ENCODE data around the gene ADRA2B. TPM values are rescaled to one million over a fixed set of nuclear protein-coding genes. Genes with fewer than 3 reads are reported as not detected.

Gene ADRA2B
- total RNA-seq, 4 donors from 2014 or later = 2.1 to 6.0 (median 4.0) TPM

GRCh38 chr2:96139181-96139758, 22.9 kb upstream of the ADRA2B start:
- H3K4me3 ChIP-seq = no peak overlapping the region
- H3K9me3 ChIP-seq = no peaks in the 10 kb centered on the region
- no peaks in the 10 kb centered on the region for H3K36me3 ChIP-seq
- peaks cover 2 to 5% (median 3%) of the 10 kb centered on the region in 4 donors for H3K4me1 ChIP-seq
- H3K27me3 ChIP-seq = peaks cover 0 to 40% (median 0%) of the 10 kb centered on the region in 4 donors
- no peak overlapping the region for H3K27ac ChIP-seq (replicated peaks in 1 of 4)
- no peak for DNase-seq (ENCODE audit: extremely low spot score)
- intact Hi-C loops (cut with DNase I) = loop anchor here (2.0 to 10.0 kb wide), 2 partner anchors 36 to 366 kb away; partner anchors contain the start of gene NEURL3
- 85% methylated on average over 5 of the region's 7 CpGs for WGBS
- no peak for TF ChIP-seq POLR2AphosphoS5 (IDR thresholded peaks at IDR 0.05)
- no peak for TF ChIP-seq POLR2A (IDR thresholded peaks at IDR 0.05; ENCODE audit: low read depth)
- no peak for TF ChIP-seq CTCF (IDR thresholded peaks at IDR 0.05)
- no peak for TF ChIP-seq EP300 (IDR thresholded peaks at IDR 0.05)

DNA sequence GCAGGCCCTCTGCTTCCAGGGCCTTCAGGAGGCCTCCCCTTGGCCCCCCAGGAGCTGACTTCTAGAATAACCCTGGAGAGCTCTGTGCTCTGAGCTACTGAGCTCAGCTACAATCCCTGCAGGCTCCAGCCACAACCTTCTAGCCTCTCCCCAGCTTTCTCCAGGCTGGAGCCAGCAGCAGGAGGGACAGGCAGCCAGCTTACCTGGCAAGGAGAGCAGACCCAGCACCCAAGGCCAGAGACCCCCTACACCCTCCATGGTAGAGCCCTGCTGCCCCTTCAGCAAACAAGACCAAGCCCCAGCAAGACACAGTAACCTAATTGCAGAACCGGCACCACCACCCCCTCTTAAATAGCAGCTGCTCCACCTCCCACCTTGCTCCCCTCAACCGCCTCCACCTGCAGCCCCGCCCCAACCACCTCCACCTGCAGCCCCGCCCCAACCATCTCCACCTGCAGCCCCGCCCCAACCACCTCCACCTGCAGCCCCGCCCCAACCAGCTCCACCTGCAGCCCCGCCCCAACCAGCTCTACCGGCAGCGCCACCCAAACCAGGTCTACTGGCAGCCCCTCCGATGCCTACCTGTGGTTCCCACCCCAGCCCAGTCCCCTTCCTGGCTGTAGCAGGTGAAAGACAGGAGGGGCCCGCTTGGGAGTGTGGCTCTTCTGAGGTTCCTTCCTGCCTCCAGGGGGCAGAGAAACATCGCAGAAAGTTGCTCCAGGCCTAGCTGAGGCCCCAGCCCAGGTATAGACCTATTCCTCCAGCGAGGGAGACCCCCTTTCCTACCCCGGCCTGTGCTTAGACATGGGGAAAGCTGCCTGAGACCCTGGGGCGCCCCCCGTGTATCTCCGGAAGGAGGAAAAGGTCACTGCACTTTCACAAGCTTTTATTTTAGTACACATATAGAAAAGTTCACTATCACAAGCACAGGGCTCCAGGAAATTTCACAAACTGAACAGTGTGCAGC, 22.1 kb upstream of the ADRA2B start, which contains the start of gene ASTL:
Gene ASTL (minus strand): TSS at position 324 of the 967 bp plus-strand sequence. CDS start 66 bp downstream, at position 258.
- H3K27me3 ChIP-seq = peaks cover 0 to 48% (median 0%) of the 10 kb centered on the region in 4 donors
- DNase-seq (ENCODE audit: extremely low spot score) = no peak
- WGBS = 29% methylated on average over 9 of the region's 17 CpGs
- H3K9me3 ChIP-seq = no peaks in the 10 kb centered on the region
- H3K27ac ChIP-seq (replicated peaks in 1 of 4) = no peak within 1 kb of the TSS
- no peaks in the 10 kb centered on the region for H3K36me3 ChIP-seq
- H3K4me1 ChIP-seq = no peaks in the 10 kb centered on the region
- H3K4me3 ChIP-seq = no peak within 1 kb of the TSS
- TF ChIP-seq CTCF (IDR thresholded peaks at IDR 0.05) (peak; percentile 23 to 48 (median 48)), EP300 (IDR thresholded peaks at IDR 0.05) (no peak), POLR2A (IDR thresholded peaks at IDR 0.05; ENCODE audit: low read depth) (no peak)
- intact Hi-C loops (cut with DNase I) = loop anchor here (2.0 to 10.0 kb wide), 2 partner anchors 36 to 366 kb away; partner anchors contain the start of gene NEURL3

GRCh38 chr2:96137321-96138178, 21.2 kb upstream of the ADRA2B start:
- H3K4me3 ChIP-seq = no peak overlapping the region

DNA sequence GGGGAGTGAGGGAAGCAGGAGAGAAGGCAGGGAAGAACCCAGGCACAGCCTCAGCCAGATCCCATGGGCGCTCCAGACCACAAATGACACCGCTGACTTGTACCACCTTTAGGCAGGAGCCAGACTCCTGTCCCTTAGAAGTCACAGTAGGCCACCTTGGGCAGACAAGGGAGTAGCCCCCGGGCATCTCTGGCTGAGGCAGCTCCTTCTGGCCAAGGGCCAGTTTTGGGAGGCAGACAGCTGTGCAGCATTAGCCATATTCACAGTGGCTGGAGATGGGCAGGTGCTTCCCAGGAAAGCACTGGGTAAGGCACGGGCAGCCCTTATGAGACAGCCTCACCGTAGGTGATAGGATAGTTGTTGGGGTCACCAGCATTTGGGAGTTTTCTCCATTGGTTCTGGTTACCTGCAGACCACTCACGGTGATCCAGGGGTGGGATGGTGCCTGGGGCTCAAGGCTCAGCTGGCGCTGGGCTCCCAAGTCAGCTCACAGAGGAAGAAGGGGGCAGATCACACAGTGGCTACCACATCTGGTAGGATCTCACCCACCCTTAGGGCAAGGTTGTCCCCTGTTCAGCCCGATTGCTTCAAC, 19.9 kb upstream of the ADRA2B start:
- 83% methylated on average over 5 of the region's 8 CpGs for WGBS

More at GRCh38 chr2:96137321-96138178, 21.2 kb upstream of the ADRA2B start:
- 91% methylated on average over 9 of the region's 15 CpGs for WGBS
- H3K36me3 ChIP-seq = no peaks in the 10 kb centered on the region
- peaks cover 0 to 50% (median 0%) of the 10 kb centered on the region in 4 donors for H3K27me3 ChIP-seq
- no peak for DNase-seq (ENCODE audit: extremely low spot score)
- no peak overlapping the region for H3K27ac ChIP-seq (replicated peaks in 1 of 4)
- intact Hi-C loops (cut with DNase I) = loop anchor here (2.0 to 10.0 kb wide), 2 partner anchors 37 to 367 kb away; partner anchors contain the start of gene NEURL3
- no peak for TF ChIP-seq POLR2A (IDR thresholded peaks at IDR 0.05; ENCODE audit: low read depth)
- H3K4me1 ChIP-seq = no peaks in the 10 kb centered on the region
- no peaks in the 10 kb centered on the region for H3K9me3 ChIP-seq

More for the DNA sequence above, 19.9 kb upstream of the ADRA2B start:
- no peak for DNase-seq (ENCODE audit: extremely low spot score)
- no peaks in the 10 kb centered on the region for H3K36me3 ChIP-seq
- no peak overlapping the region for H3K27ac ChIP-seq (replicated peaks in 1 of 4)
- H3K9me3 ChIP-seq = no peaks in the 10 kb centered on the region
- no peak overlapping the region for H3K4me3 ChIP-seq
- H3K4me1 ChIP-seq = no peaks in the 10 kb centered on the region
- intact Hi-C loops (cut with DNase I) = loop anchor here (10.0 kb wide), 1 partner anchor 369 kb away; the partner anchor contains the start of gene NEURL3
- peaks cover 0 to 54% (median 0%) of the 10 kb centered on the region in 4 donors for H3K27me3 ChIP-seq
- no peak for TF ChIP-seq CTCF (IDR thresholded peaks at IDR 0.05)
- TF ChIP-seq POLR2AphosphoS5 (IDR thresholded peaks at IDR 0.05) = no peak
- TF ChIP-seq POLR2A (IDR thresholded peaks at IDR 0.05; ENCODE audit: low read depth) = no peak
- TF ChIP-seq EP300 (IDR thresholded peaks at IDR 0.05) = no peak

Measured in esophagus muscularis mucosa (tissue), 4 donors.